HK-2 (cell line): Measurements from ENCODE around the gene PARN.
A peak's percentile ranks its signal among the peaks of the same experiment; 100 is the strongest.

Source experiments
- DNase-seq: peaks from one replicate; pipeline ENCODE4 v3.0.0-alpha.2; 2018; ENCODE audit not compliant: unreplicated experiment

PARN gene

GRCh38 chr16:14529010-14529669, 100.9 kb downstream of the PARN start:
- DNase-seq: peak; percentile 56

- no peak for DNase-seq
These were observed 101.8 kb downstream of the PARN start for GRCh38 chr16:14528306-14528705.

- DNase-seq: no peak
These were observed 102.5 kb downstream of the PARN start for GRCh38 chr16:14527411-14528044.

GRCh38 chr16:14525596-14525995, 104.5 kb downstream of the PARN start:
- DNase-seq: no peak

- DNase-seq: no peak
These were observed 105.1 kb downstream of the PARN start for GRCh38 chr16:14524979-14525378.

- no peak for DNase-seq
These were observed 106.4 kb downstream of the PARN start for GRCh38 chr16:14523632-14524031.

GRCh38 chr16:14522671-14523070, 107.4 kb downstream of the PARN start:
- DNase-seq: no peak

- DNase-seq: no peak
These were observed 109.3 kb downstream of the PARN start for GRCh38 chr16:14520753-14521152.

GRCh38 chr16:14514967-14515366, 115.1 kb downstream of the PARN start:
- no peak for DNase-seq

GRCh38 chr16:14513389-14514107, 116.5 kb downstream of the PARN start:
- no peak for DNase-seq

GRCh38 chr16:14511800-14512135, 118.3 kb downstream of the PARN start:
- no peak for DNase-seq

GRCh38 chr16:14510939-14511799, 118.9 kb downstream of the PARN start:
- no peak for DNase-seq

GRCh38 chr16:14510581-14510938, 119.5 kb downstream of the PARN start:
- DNase-seq: no peak

- DNase-seq: no peak
These were observed 120.4 kb downstream of the PARN start for GRCh38 chr16:14509675-14510132.

- no peak for DNase-seq
These were observed 121.0 kb downstream of the PARN start for GRCh38 chr16:14509055-14509454.

- DNase-seq: no peak
These were observed 124.2 kb downstream of the PARN start for GRCh38 chr16:14505846-14506245.

- no peak for DNase-seq
These were observed 126.9 kb downstream of the PARN start for GRCh38 chr16:14502932-14503741.

- DNase-seq: no peak
These were observed 127.7 kb downstream of the PARN start for GRCh38 chr16:14502256-14502875.

GRCh38 chr16:14501331-14502255, 128.5 kb downstream of the PARN start:
- peak; percentile 77 for DNase-seq

GRCh38 chr16:14500791-14501190, 129.3 kb downstream of the PARN start:
- DNase-seq: no peak
